Duodenal mucosa (tissue), 2 donors: Measurements from ENCODE around the gene PKNOX2.

ENCODE experiments used
- H3K27ac ChIP-seq: one replicate; pipeline ENCODE4 v1.7.0; 2013; ENCODE audit warnings: low read depth, low read length
- H3K27me3 ChIP-seq, 2 donors: one replicate each; pipeline ENCODE4 v1.7.0; 2013; ENCODE audit warnings: low read length in 2 of 2, control low read depth in 1 of 2; ENCODE audit not compliant: insufficient read depth in 2 of 2, control insufficient read depth in 1 of 2
- H3K36me3 ChIP-seq, 2 donors: one replicate each; pipeline ENCODE4 v1.7.0; 2013; ENCODE audit warnings: low read length in 2 of 2, control low read depth in 1 of 2; ENCODE audit not compliant: insufficient read depth in 2 of 2, control insufficient read depth in 1 of 2
- H3K4me1 ChIP-seq, 2 donors: one replicate each; pipeline ENCODE4 v1.7.0; 2013; ENCODE audit warnings: low read length in 2 of 2, control low read depth in 1 of 2; ENCODE audit not compliant: insufficient read depth in 2 of 2, control insufficient read depth in 1 of 2
- H3K4me3 ChIP-seq, 2 donors: one replicate each; pipeline ENCODE4 v1.7.0; 2013; ENCODE audit warnings: low read length in 2 of 2, low read depth in 1 of 2
- H3K9ac ChIP-seq, 2 donors: one replicate each; pipeline ENCODE4 v1.7.0; 2013; ENCODE audit warnings: low read length in 2 of 2, low read depth in 1 of 2
- H3K9me3 ChIP-seq, 2 donors: one replicate each; pipeline ENCODE4 v1.7.0; 2013; ENCODE audit warnings: low read length in 2 of 2, control low read depth in 1 of 2; ENCODE audit not compliant: control insufficient read depth in 1 of 2

The PKNOX2 gene

DNA sequence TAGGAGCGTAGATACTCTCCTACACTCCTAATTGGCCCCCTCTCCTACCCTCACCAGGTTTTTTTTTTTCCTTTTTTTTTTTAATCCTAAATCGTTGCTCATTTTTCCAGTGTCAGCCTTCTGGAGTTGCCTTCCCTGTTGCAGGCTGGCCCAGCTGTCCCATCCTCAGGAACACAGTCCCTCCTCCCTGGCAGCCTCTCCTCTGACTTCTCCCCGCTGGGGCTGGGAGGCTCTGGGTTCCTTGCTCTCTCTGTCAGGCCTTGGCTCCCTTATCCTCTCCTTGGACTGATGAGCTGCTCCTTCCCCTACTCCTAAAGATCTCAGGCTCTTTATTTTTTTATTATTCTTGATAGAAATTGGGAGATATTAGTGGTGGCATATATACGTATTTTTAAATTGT lies 62.2 kb downstream of the PKNOX2 start:
- no peaks in the 10 kb centered on the region for H3K9me3 ChIP-seq
- no peak overlapping the region for H3K9ac ChIP-seq
- H3K4me1 ChIP-seq = no peaks in the 10 kb centered on the region
- H3K36me3 ChIP-seq = no peaks in the 10 kb centered on the region
- H3K4me3 ChIP-seq = no peak overlapping the region
- no peak overlapping the region for H3K27ac ChIP-seq
- peaks cover 0 to 3% of the 10 kb centered on the region in 2 donors for H3K27me3 ChIP-seq

DNA sequence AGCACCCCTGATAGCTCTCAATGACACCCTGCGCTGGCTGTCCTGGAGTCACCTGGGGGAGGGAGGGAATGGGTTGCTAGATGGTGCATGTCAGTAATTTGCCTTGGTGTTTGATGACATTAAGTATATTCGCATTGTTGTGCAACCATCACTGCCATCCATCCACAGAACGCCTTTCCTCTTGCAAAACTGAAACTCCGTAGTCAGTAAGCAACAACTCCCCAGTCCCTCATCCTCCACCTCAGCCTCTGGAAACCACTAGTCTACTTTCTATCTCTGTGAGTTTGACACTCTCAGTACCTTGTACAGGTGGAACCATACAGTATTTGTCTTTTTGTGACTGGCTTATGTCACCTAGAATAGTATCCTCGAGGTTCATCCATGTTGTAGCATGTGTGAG lies 62.6 kb downstream of the PKNOX2 start:
- H3K9ac ChIP-seq = no peak overlapping the region
- H3K36me3 ChIP-seq = no peaks in the 10 kb centered on the region
- peaks cover 0 to 3% of the 10 kb centered on the region in 2 donors for H3K27me3 ChIP-seq
- no peak overlapping the region for H3K4me3 ChIP-seq
- no peak overlapping the region for H3K27ac ChIP-seq
- no peaks in the 10 kb centered on the region for H3K4me1 ChIP-seq
- H3K9me3 ChIP-seq = no peaks in the 10 kb centered on the region

DNA sequence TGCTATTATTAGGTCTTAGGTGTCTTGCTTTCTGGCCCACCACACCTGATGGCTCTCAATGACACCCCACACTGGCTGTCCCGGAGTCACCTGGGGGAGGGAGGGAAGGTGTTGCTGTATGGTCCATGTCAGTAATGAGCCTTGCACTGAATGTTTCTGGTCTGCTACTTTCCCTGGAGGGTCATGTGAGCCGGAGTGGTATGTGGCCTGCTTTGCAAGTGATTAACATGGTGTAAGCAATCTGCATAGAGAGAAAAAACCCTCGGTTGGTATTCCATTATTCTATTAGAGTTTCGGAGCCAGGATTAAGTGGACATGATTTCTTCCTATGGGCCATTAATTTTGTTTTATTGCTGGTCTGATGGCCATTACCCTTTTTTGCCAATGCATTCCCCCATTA lies 63.9 kb downstream of the PKNOX2 start:
- Histone ChIP-seq H3K36me3 (no peaks in the 10 kb centered on the region), H3K27ac (no peak overlapping the region), H3K27me3 (peaks cover 0 to 3% of the 10 kb centered on the region in 2 donors), H3K4me1 (no peaks in the 10 kb centered on the region), H3K9me3 (no peaks in the 10 kb centered on the region), H3K9ac (no peak overlapping the region), H3K4me3 (no peak overlapping the region)

DNA sequence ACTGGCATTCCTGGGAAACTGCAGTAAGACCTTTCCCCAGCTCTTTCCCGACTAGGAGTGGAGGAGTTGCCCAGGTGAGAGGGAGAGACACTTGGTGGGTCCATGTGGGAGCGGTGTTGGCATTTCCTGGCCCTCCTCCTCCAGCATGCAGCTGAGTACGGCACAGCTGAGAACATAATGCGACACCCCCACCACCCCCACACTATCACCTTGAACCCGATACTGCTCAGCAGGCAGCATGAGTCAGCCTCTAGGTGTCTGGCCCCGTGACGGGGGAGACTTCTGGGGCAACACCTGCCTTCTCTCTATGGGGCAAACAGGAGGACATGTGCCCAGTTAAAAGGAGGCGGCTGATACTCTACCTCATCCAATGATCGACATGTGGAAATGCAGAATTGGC lies 64.4 kb downstream of the PKNOX2 start:
- H3K9ac ChIP-seq = no peak overlapping the region
- peaks cover 0 to 3% of the 10 kb centered on the region in 2 donors for H3K27me3 ChIP-seq
- H3K27ac ChIP-seq = no peak overlapping the region
- H3K4me1 ChIP-seq = no peaks in the 10 kb centered on the region
- H3K4me3 ChIP-seq = no peak overlapping the region
- no peaks in the 10 kb centered on the region for H3K36me3 ChIP-seq
- H3K9me3 ChIP-seq = no peaks in the 10 kb centered on the region

DNA sequence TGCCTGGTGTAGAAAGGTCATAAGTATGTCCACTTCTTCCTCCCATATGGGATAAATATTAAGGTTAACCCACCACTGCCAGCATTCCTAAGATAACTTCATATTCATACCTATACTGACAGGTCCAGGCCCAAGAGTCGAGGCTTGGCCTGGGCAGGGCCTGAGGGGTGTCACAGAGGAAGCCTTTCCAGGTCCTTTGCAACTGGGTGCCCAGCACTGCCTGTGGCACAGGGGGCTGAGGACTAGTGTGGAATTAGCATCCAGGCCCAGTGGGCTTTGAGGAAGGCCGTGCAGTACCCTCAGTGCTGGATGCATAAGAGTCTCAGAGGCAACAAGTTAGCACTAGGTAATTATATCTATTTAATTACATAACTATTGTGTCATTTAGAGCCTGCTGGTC lies 65.4 kb downstream of the PKNOX2 start:
- Histone ChIP-seq H3K27me3 (peaks cover 0 to 3% of the 10 kb centered on the region in 2 donors), H3K4me1 (no peaks in the 10 kb centered on the region), H3K9ac (no peak overlapping the region), H3K9me3 (no peaks in the 10 kb centered on the region), H3K27ac (no peak overlapping the region), H3K4me3 (no peak overlapping the region), H3K36me3 (no peaks in the 10 kb centered on the region)

DNA sequence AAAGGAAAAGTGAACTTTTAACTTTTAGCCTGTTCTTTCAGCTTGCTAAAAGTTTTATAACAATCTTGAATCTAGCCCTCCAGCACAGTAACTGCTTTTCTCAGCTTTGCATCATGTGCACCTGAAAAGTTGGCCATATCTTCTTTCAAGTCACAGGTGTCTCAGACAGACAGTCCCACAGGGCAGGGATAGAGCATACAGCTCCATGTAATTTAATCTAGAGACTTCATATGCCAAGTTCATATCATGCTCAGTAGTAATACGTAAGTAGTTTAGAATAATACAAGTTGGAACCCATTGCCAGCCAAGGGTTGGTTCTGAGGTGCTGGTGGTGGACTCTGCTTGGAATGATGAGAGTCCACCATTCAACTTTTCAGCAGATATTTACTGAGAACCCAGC lies 68.6 kb downstream of the PKNOX2 start:
- H3K4me1 ChIP-seq = no peaks in the 10 kb centered on the region
- H3K9me3 ChIP-seq = peaks cover 0 to 3% of the 10 kb centered on the region in 2 donors
- no peak overlapping the region for H3K9ac ChIP-seq
- H3K36me3 ChIP-seq = no peaks in the 10 kb centered on the region
- H3K27ac ChIP-seq = no peak overlapping the region
- H3K27me3 ChIP-seq = peaks cover 0 to 3% of the 10 kb centered on the region in 2 donors
- no peak overlapping the region for H3K4me3 ChIP-seq

DNA sequence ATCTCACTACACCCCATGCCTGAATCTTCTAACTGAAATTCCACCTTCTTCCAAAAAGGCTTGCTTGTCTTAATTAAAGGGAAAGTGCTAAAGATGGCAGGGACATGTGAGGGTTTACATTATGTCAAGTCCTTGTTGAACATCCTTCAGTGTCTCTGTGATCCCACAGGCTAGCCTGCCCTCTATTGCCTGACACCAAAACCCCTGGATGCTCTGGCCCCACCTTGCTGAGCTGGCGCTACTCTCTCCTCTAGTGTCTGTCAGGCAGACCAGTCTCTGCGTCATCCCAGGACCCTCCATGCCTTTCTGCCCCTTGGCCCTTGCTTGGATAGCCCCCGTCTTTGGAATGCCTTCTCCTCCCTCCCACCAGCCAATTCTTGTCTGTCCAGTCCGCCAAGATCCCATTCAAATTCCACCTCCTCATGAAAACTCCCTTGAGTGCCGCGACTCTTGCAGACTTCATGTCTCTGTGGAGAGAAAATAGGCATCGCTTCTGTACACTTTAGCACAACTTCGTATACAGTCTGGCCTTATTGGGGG lies 69.3 kb downstream of the PKNOX2 start:
- H3K4me1 ChIP-seq = no peaks in the 10 kb centered on the region
- H3K27ac ChIP-seq = no peak overlapping the region
- peaks cover 0 to 3% of the 10 kb centered on the region in 2 donors for H3K9me3 ChIP-seq
- no peaks in the 10 kb centered on the region for H3K36me3 ChIP-seq
- no peak overlapping the region for H3K4me3 ChIP-seq
- H3K27me3 ChIP-seq = peaks cover 0 to 3% of the 10 kb centered on the region in 2 donors
- H3K9ac ChIP-seq = no peak overlapping the region

DNA sequence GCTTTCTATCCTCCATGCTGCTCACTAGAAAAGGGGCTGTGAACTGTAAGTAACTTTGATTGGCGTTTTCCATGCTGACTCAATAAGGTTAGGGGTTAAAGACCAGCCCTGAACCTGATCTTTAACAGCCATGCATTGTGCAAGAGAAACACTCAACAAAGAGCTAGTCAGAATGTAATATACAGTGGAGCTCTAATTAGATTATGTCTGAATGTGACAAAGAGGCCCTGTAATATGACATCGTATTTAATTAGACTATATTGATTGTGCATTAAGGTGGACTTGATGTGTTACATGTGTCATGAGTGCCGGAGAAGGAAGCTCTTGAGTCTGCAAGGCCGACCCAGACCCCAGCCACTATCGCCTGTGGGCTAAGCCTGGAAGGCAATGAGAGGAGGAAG lies 70.5 kb downstream of the PKNOX2 start:
- H3K4me3 ChIP-seq = no peak overlapping the region
- H3K27ac ChIP-seq = no peak overlapping the region
- no peaks in the 10 kb centered on the region for H3K36me3 ChIP-seq
- no peak overlapping the region for H3K9ac ChIP-seq
- H3K9me3 ChIP-seq = peaks cover 0 to 3% of the 10 kb centered on the region in 2 donors
- no peaks in the 10 kb centered on the region for H3K4me1 ChIP-seq
- no peaks in the 10 kb centered on the region for H3K27me3 ChIP-seq

DNA sequence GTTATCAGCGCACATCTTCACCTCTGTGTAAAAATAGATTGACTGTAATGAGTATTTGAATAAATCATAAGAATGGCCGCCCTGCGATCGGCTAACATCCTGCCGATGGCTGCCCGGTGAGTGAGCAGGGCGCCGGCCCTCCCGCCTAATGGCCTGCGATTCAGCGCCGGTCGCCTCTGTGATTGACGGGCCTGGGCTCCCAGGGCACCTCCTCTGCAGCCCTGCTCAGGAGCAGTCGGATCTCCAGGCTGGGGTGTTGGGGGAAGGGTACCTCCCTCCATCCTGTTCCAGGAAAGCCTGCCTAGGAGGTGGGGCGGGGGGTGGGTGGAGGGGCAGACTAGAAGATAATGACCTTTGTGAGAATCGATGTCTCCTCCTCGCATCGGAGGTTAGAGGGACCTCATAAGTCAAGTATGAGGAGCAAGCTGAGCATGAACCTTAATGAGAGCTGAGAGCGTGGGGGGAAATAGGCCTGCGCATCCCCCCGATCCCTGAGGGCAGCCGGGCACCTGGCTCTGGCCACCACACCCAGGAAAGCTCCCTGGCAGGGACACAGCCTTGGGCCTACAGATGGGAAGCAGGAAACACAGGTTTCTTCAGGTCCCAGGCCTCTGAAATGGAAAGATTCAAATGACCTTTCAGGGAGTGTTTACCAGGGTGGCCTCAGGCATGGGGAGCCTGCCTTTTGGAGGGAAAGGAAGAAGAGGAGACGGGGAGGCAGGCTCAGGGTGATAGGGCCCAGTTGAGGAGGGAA lies 71.7 kb downstream of the PKNOX2 start:
- peaks cover 0 to 3% of the 10 kb centered on the region in 2 donors for H3K9me3 ChIP-seq
- H3K4me1 ChIP-seq = no peaks in the 10 kb centered on the region
- H3K27me3 ChIP-seq = no peaks in the 10 kb centered on the region
- no peaks in the 10 kb centered on the region for H3K36me3 ChIP-seq
- H3K9ac ChIP-seq = no peak overlapping the region
- H3K27ac ChIP-seq = no peak overlapping the region
- H3K4me3 ChIP-seq = no peak overlapping the region

DNA sequence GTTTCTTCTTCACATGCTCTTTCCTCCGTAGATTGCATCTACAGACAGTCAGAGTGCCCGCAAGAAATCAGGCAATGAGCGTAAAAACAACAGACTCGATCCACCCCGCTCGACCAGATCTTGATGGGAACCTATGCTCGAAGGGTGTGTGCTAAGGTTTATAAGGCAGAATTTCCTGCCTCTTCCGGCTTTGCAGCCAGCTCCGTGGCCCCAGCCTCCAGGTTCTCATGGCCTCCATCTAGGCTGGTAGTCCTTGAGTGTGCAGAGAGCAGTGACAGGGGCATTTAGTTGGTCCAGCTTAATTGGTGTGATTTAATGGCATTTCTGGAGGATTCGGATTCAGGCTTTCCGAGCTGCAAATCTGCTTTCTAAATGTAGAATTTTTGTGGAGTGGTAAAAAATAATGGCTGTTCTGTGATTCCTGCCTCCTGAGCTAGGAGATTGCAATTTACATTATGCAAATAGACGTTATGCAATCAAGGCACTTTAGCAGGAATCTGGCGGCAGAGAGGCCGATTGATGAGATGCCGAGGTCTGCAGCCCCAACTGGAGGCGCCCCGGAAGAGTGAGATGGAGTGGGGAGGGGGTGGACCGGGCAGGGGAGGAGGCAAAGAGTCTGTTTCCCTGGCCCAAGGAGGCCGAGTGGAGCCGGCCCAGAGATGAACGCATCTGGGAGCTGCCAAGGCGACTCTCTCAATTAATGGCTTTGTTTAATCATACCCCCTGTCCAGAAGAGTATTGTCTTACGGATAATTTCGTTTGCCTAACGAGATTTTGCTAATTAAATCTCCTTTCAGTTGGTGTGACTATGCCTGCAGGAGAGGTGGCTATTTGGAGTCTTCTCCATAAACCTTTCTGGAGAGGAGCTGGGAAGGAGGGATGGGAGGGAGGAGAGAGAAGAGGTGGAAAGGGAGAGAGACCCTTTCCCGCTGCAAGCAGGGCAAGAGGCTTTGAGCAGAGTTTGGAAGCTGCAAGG lies 75.3 kb downstream of the PKNOX2 start:
- H3K9ac ChIP-seq = no peak overlapping the region
- no peaks in the 10 kb centered on the region for H3K27me3 ChIP-seq
- no peak overlapping the region for H3K27ac ChIP-seq

More for the DNA sequence above, 75.3 kb downstream of the PKNOX2 start:
- peaks cover 0 to 3% of the 10 kb centered on the region in 2 donors for H3K9me3 ChIP-seq
- H3K4me3 ChIP-seq = no peak overlapping the region
- H3K36me3 ChIP-seq = no peaks in the 10 kb centered on the region
- H3K4me1 ChIP-seq = no peaks in the 10 kb centered on the region
